ENCODE data around the gene DDC. TPM values are rescaled to one million over a fixed set of nuclear protein-coding genes. Genes with fewer than 3 reads are reported as not detected.

Gene DDC
- total and polyA plus RNA-seq, 2 donors (not counting 3 experiments of a cell fraction or from before 2014, with no cell fraction given): not detected

DNA sequence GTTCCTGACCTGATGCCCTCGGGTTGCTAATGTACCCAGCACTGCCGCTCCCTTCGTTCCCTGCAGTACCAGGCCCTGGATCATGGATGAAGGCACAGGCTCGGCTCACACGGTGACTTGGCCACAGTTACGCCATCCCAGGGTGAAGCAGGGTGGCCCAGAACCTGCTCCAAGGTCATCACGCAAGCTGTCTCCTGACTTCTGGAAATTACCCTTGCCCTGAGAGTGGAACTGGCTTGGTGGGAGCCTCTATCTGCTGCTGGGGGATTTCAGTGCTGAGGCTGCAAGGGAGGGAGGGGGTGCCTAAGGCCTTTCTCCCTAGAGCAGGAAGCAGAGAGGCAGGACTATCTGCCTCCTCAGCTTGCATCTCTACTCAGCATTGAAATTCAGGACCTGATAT, 151.6 kb downstream of the DDC start:
- TF ChIP-seq JUN (IDR thresholded peaks at IDR 0.05; ENCODE audit: borderline replicate concordance, insufficient read depth, insufficient read length, low read depth) (no peak), EZH2 (IDR thresholded peaks at IDR 0.05; ENCODE audit: borderline replicate concordance, low read depth, low read length, severe bottlenecking) (no peak), FOS (IDR thresholded peaks at IDR 0.05; ENCODE audit: borderline replicate concordance, insufficient read depth, low read length) (no peak), POLR2AphosphoS5 (IDR thresholded peaks at IDR 0.05; ENCODE audit: insufficient read depth, low read depth, low read length) (no peak), POLR2A (IDR thresholded peaks at IDR 0.05; ENCODE audit: low read depth, low read length) (no peak), GATA2 (IDR thresholded peaks at IDR 0.05; ENCODE audit: insufficient read depth, insufficient read length, low read depth, low read length) (no peak), MYC (IDR thresholded peaks at IDR 0.05; ENCODE audit: low read depth, low read length) (no peak)
- TF ChIP-seq, protein P1, sequence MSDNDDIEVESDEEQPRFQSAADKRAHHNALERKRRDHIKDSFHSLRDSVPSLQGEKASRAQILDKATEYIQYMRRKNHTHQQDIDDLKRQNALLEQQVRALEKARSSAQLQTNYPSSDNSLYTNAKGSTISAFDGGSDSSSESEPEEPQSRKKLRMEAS (IDR thresholded peaks at IDR 0.05; ENCODE audit: insufficient read depth, insufficient read length): no peak
- TF ChIP-seq, protein P2, sequence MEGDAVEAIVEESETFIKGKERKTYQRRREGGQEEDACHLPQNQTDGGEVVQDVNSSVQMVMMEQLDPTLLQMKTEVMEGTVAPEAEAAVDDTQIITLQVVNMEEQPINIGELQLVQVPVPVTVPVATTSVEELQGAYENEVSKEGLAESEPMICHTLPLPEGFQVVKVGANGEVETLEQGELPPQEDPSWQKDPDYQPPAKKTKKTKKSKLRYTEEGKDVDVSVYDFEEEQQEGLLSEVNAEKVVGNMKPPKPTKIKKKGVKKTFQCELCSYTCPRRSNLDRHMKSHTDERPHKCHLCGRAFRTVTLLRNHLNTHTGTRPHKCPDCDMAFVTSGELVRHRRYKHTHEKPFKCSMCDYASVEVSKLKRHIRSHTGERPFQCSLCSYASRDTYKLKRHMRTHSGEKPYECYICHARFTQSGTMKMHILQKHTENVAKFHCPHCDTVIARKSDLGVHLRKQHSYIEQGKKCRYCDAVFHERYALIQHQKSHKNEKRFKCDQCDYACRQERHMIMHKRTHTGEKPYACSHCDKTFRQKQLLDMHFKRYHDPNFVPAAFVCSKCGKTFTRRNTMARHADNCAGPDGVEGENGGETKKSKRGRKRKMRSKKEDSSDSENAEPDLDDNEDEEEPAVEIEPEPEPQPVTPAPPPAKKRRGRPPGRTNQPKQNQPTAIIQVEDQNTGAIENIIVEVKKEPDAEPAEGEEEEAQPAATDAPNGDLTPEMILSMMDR (IDR thresholded peaks at IDR 0.05; ENCODE audit: extremely low read depth in 1 of 2, insufficient read depth in 1 of 2, low read depth in 1 of 2, low read length in 2 of 2): no peak
- no peak overlapping the region for H3K4me3 ChIP-seq (replicated peaks in 1 of 3; ENCODE audit: insufficient read depth in 1 of 3, low read depth in 1 of 3, low read length in 3 of 3)
- CTCF ChIA-PET: no interaction called here
- no peaks in the 10 kb centered on the region for H3K9me1 ChIP-seq (replicated peaks; ENCODE audit: control insufficient read depth, extremely low read depth, insufficient read depth, low read length)
- intact Hi-C loops (cut with micrococcal nuclease): no loop called here
- H3K27ac ChIP-seq (ENCODE audit: insufficient read depth, low read depth, low read length): no peak overlapping the region
- FAIRE-seq: no peak
- H4K20me1 ChIP-seq (replicated peaks; ENCODE audit: control insufficient read depth, extremely low read depth, insufficient read depth, low read length): no peaks in the 10 kb centered on the region
- no peaks in the 10 kb centered on the region for H3K36me3 ChIP-seq (ENCODE audit: control insufficient read depth in 2 of 2, extremely low read depth in 1 of 2, insufficient read depth in 2 of 2, low read length in 2 of 2)
- H3K79me2 ChIP-seq (ENCODE audit: control insufficient read depth, insufficient read depth, low read length): no peaks in the 10 kb centered on the region
- H3K4me2 ChIP-seq (ENCODE audit: insufficient read depth, low read length): no peak overlapping the region
- H3K27me3 ChIP-seq (ENCODE audit: control insufficient read depth in 2 of 2, insufficient read depth in 2 of 2, low read length in 2 of 2): peaks cover 0 to 8% of the 10 kb centered on the region in 2 experiments
- H3K9ac ChIP-seq (replicated peaks; ENCODE audit: extremely low read depth, insufficient read depth, low read length): no peak overlapping the region
- H3K9me3 ChIP-seq (replicated peaks; ENCODE audit: control insufficient read depth, insufficient read depth, low read length): no peaks in the 10 kb centered on the region
- dilution Hi-C loops (cut with MboI; ENCODE audit: extremely low pct_ligation_motif_present, low sequenced_read_pairs): no loop called here
- POLR2A ChIA-PET: no interaction called here
- no peaks in the 10 kb centered on the region for H3K4me1 ChIP-seq (ENCODE audit: control insufficient read depth, extremely low read depth, insufficient read depth, low read length)
- BruUV-seq (replicated peaks): no TSS peak
- H2AFZ ChIP-seq (ENCODE audit: low read depth, low read length): no peak overlapping the region
- DNase-seq (ENCODE audit: low read depth, low spot score): no peak
